GM04503 (cell line): ENCODE measurements around the gene RAB10.
"Not testable (repeated sequence)": the region's sequence is repeated elsewhere in the genome, so short reads cannot be mapped to it uniquely, and the experiment has no call there.

Experiments
- DNase-seq: peaks from one replicate; pipeline ENCODE4 v3.0.0-alpha.2; 2012; ENCODE audit warnings: low read depth

The RAB10 gene

DNA sequence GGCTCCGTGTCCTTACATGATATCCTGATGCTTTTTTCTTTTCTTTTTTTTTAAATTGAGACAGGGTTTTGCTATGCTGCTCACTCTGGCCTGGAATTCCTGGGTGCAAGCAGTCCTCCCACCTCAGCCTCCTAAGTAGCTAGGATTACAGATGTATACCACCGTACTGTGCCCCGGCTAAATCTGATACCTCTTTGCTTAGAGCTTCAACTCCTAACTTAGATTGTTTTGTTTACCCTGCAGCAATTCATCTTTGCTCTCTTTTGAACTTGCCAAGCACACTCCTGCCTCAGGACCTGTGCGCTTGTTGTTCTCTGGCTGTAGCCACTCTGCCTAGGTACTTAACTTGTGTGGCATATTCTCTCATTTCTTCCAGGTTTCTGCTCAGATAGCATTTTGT lies 24.5 kb downstream of the RAB10 start:
- DNase-seq = no peak

DNA sequence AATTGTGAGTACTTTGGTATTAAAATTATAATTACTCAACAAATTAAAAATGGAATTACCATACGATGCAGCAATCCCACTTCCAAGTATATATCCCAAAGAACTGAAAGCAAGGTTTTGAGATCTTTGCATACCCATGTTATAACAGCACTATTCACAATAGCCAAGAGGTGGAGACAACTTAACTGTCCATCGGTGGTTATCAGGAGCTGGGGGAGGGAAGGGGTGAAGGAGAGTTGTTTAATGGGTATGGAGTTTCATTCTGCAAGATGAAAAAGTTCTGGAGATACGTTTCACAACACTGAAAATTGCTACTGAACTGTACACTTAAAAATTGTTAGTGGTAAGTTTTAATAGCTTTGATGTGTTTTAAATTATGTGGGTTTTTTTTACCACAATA lies 25.7 kb downstream of the RAB10 start:
- DNase-seq = no peak

DNA sequence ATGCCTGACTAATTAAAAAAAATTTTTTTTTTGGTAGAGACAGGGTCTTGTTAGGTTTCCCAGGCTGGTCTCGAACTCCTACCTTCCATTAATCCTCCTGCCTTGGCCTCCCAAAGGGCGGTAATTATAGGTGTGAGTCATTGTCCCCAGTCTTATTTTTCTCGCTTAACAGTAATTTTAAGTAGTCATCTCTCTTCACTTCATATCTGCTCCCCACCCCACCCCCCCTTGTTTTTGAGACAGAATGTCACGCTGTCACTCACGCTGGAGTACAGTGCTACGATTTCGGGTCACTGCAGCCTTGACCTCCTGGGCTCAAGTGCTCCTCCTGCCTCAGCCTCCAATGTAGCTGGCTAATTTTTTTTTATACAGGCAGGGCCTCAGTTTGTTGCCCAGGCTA lies 27.7 kb downstream of the RAB10 start:
- DNase-seq = no peak

DNA sequence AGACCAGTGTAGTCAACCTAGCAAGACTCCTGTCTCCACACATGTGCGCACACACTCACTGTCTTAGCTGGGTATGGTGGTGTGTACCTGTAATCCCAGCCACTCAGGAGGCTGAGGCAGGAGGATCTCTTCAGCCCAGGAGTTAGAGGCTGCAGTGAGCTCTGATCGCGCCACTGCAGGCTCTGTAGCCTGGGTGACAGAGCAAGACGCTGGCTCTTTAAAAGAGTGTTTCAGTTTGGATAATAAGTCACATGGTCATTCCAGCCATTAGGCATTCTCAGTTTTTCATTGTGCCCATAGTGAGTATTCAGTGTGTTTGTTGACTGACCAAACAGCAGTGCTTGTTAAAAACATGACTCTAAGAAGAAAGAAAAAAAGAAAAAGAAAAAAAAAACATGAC lies 31.0 kb downstream of the RAB10 start:
- no peak for DNase-seq

DNA sequence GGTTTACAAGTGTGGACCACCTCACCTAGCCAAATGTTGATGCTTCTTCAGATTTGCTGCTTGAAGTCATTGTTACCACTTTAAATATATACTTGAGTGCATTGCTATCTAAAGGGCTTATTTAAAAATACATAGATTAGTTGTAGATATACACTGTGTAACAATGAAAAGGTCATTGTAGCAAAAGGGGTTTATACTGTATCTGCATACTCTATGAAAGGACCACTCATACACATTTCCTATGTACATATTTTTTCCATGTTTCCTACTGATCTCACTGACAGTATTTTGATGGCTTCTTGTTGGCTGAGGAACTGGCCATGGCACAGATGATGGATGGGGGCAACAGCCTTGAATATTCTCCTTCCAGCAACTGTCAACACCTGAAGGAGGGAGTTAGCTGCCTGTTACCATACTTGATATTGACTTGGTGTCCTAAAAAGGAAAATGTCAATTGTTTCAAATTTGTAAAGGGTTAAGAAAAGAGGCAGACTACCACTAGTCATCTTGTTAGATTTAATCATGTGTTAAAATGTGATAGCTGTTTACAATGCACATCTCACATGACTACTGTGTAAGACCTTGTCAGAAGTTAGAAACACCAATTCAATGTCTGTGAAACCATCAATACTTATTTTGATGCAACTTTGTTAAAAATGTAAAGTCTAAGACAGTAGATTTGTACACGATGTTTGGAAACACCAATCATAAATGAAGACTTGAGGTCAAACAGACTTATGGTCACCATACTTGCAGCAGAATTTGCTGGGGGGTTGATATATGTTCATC lies 33.5 kb downstream of the RAB10 start:
- no peak for DNase-seq

DNA sequence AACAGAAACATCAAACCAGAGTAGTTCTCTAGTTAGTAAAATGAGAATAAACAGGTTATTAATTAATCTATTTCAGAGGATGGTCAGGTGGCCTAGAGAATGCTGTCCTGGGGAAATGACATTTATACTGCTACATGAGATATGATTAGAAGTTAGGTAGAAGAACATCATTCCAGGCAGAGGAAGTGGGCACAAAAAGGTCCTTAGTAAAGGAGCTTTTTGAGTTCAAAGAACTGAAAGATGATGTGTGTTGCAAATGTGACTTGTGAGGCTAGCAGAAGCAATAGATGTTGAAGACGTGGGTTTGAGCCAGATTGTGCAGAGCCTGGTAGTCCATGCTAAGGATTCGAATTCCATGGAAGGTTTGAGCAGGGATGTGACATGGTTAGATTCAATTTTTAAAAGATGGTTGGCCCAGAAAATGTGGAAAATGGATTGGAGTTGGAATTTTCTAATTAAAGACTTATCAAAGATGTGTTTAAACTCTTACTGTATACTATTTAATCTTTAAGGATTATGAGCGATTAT lies 34.2 kb downstream of the RAB10 start:
- DNase-seq = no peak

DNA sequence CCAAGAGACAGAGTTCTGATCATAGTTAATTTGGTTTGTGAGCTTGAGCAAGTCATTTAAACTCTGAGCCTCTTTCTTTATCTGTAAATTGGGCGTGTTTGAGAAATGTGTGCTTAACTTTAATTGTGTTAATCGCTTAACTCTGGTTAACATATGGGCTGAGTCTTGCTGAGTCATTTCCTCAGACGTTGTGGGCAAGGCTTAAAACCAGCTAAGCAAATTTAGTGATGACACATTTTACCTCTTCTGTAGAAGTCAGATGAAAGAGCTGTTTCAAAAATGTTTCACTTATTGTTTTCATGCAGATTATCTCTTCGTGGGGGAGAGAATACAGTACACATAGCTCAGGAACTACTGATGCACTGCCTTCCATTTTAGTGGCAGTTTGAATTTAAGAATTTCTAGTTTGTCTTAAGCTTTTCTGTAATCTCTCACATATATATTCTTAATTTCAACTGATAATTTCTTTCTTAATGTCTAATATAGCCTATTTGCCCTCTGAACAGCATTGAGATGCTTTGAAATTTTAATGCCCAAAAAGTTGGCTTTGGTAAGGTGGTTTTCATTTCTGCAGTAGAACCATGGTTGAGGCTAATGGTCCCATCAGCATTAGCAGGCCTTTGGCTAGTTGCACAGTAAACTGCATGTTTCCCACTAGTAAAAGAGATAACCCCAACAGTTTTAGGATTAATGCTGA lies 34.9 kb downstream of the RAB10 start:
- DNase-seq = peak; percentile 45

DNA sequence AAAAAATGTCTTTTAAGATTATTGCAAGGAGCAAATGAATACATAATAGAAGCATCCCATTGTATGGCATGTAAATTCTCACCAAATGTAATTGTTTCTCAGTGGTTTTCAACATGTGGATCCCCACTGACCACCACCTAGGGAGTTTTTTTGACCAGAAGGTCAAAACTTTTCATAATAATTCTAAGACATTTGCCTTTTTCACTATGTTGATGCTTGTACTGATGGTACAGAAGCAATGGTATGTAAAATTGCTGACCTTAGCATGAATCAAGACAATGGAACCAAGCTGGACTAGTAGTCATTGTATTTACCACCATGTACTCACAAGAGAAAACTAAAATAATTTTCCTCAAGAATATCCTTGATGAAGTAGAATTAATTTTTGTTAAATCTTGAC lies 36.8 kb downstream of the RAB10 start:
- DNase-seq = no peak

DNA sequence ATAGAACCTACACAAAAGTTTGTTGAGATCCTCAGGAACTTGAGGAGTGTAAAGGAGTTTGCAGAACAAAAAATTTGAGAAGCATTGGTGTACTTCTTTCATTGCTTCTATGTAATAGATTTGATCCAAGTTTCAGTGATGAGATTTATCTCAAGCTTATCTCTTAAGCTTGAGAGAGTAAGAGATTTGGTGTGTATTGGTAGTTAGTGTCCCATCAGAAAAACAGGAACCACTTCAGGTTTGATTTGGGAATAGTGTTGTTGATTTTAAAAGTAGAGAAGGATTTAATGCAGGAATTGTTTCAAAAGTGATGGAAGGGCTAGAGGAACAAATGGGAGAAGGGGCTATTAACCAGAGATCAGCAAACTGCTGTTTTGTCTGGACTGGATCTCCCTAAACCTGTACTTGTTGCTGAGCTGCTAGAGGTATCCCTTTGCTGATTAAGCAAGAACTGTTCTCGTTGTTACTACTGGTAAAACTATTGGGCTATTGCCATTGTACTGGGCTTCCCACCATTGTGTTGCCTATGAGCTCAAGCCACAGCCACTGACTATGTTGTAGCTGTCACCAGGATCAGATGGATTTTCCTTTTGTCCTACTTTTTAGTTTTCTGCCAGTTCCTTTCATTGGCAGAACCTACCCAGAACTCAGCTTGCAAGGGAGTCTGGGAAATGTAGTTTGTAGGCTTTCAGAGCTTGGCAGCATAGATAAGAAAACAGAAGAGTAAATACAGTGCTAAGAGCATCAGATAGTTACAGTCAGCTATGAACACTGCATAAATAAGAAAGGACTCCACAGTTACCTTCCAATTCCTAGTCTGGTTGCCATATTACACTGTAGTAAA lies 39.3 kb downstream of the RAB10 start:
- DNase-seq = no peak

DNA sequence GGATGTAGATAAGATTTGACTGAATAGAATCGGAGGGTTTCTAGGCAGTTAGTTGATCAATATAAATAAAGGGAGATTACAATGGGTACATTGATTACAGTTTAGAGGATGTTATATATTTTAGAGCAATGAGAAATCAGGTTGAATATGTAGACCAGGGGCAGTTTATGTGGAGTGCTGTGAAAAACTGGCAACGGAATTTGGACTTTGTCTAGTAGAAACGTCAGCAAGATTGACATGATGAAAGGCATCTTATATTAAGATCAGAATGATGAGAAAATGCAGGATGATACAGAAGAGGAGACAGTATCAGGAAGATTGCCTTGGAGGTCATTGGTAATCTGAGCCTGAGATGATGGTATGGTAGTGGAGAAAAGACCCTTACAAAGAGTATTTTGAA lies 39.9 kb downstream of the RAB10 start:
- DNase-seq = no peak

DNA sequence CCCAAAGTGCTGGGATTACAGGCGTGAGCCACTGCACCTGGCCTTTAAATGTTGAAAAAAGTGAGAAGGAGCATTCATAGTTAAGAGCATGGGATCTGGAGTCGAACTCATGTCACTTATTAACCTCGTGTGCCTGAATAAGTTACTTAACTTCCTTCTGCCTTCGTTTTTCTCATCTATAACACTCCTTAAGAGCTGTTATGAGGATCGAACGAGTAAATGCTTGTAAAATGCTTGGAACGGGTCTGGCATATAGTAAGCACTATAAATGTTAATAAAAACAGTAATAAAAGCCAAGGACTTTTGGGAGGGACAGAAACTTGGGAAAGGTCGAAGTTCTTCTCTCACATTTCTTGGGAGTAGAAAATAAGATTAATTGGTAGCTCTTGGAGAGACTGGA lies 40.8 kb downstream of the RAB10 start:
- DNase-seq = no peak

DNA sequence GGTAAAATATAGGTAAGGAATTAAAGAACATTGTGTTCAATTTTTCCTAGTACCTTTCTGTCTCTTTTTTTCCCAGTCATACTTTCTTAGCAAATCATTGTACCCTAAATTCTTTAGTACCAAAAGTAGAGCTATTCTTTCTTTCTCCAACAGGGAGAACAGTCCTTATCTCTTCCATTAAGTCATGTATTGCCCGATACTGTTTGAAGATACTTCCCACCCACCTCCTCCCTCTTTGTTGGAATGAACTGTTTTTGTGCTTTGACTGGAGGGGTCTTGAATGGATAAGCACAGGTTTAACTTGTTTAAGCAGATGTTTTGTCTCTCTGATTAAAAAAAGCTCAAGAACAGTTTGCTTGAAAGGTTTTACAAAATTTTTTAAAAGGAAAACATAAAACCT lies 41.3 kb downstream of the RAB10 start:
- DNase-seq = no peak

DNA sequence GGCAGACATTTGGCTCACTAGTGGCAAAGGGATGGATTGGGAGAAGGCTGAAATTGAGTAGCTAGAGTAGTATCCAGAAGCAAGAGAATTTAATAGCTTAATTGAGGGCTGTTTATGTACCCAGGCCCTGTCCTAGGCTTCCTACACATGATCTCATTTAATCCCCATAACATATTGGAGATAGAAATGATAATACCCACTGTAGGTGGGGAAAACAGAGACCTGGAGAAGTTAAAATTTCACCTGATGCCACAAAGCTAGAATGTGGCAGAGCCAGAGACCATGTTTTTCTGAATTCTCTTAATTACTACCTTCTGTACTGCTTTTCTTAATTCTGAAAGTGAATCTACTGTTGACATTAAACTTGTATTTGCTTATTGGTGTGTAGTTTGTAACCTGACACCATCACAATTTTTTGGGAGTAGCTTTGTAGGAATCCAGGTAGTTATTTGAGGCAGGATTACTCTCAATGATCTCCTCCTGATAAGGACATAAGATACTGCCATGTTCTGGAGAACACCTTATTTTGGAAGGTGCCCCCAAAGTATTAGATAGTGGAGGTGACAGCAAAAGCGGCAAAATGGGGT lies 42.2 kb downstream of the RAB10 start:
- DNase-seq = no peak

DNA sequence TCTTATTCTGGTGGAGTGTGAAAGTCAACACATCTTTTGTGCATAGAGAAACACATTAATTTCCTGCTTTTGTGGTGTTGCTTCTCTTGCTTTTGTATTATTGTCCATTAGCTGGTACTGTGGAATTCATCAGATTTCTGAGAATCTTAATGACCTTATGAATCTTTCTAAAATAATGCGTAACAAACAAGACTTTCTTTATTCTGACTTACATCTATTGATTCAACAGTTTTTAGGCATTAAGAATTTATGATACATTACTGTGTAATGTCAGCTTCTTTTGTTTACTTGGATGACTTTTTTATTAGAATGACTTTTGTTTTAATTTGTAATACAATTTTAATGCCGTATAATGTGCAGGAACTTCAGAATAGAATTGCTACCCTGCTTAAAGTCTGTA lies 43.4 kb downstream of the RAB10 start:
- no peak for DNase-seq

DNA sequence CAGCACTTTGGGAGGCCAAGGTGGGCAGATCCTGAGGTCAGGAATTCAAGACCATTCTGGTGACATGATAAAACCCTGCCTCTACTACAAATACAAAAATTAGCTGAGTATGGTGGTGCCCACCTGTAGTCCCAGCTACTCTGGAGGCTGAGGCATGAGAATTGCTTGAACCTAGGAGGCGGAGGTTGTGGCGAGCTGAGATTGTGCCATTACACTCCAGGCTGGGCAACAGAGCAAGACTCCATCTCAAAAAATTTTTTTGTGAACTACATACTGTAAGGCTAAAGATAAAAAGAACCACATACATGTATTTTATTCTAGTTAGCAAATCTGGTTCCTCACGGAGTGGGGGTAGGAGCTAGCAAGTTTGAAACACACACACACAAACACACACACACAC lies 45.1 kb downstream of the RAB10 start:
- DNase-seq = no peak

DNA sequence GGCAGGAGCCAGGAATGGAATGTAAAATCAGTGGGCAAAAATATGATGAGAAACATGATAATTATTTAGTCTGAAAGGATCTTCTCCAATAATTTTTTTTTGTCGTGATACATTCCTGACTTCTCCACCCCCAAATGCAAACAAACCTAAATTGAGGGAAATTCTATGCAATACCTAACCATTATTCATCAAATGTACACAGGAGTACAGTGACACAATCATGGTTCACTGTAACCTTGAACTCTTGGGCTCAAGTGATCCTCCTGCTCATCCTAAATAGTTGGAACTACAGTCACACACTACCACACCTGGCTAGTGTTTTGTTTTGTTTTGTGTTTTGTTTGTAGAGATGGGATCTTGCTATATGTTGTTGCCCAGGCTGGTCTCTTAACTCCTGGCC lies 46.5 kb downstream of the RAB10 start:
- DNase-seq = no peak

DNA sequence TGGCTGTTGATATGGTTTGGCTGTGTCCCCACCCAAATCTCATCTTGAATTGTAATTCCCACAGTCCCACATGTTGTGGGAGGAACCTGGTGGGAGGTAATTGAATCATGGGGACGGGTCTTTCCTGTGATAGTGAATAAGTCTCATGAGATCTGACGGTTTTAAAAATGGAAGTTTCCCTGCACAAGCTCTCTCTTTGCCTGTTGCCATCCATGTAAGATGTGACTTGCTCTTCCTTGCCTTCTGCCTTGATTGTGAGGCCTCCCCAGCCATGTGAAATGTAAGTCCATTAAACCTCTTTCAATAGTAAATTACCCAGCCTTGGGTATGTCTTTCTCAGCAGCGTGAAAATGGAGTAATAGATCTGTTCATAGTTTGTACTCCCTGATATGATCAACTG lies 47.0 kb downstream of the RAB10 start:
- DNase-seq = not testable (repeated sequence)

DNA sequence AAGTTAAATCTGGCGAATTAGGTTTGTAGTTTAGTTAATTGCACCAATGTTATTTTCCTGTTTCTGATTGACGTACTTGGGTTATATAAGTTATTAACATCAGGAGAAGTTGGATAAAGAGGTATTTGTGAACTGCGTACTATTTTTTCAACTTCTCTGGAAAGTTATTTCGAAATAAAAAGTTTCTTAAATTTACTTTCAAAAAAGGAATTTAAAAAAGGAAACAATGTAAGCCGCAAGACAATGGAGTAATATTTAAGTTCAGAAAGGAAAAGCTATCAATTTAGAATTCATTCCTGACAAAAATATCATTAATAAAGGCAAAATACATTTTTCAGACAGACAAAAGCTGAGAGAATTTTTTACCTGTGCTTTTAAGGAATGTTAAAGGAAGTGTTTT lies 47.7 kb downstream of the RAB10 start:
- DNase-seq = no peak

DNA sequence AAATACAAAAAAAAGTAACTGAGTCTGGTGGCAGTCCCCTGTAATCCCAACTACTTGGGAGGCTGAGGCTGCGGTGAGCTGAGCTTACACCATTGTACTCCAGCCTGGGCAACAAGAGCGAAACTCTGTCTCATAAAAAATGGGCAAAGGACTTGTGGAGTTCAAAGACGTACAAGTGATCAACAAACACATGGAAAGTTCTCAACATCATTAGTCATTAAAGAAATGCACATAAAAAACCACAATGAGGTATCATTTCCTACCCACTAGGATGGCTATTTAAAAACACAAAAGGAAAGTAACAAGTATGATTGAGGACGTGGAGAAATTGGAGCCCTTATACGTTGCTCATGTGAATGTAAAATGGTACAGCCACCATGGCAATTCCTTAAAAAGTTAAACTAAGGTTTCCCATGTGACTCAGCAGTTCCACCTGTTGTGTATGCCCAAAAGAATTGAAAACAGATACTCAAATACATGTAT lies 52.3 kb downstream of the RAB10 start:
- peak; percentile 21 for DNase-seq

DNA sequence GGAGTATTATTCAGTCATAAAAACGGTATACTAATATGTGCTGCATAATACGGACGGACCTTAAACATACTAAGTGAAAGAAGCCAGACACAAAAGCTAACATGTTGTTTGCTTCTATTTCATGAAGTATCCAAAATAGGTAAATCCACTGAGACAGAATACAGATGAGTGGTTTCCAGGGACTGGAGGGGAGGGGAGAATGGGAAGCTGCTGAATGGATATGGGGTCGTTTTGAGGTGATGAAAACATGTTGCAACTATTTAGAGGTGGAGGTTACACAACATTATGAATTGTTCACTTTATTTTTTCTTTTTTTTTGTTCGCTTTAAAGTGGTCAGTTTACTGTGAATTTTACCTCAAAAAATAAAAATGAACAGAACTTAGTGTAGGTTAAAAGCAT lies 52.9 kb downstream of the RAB10 start:
- DNase-seq = no peak

DNA sequence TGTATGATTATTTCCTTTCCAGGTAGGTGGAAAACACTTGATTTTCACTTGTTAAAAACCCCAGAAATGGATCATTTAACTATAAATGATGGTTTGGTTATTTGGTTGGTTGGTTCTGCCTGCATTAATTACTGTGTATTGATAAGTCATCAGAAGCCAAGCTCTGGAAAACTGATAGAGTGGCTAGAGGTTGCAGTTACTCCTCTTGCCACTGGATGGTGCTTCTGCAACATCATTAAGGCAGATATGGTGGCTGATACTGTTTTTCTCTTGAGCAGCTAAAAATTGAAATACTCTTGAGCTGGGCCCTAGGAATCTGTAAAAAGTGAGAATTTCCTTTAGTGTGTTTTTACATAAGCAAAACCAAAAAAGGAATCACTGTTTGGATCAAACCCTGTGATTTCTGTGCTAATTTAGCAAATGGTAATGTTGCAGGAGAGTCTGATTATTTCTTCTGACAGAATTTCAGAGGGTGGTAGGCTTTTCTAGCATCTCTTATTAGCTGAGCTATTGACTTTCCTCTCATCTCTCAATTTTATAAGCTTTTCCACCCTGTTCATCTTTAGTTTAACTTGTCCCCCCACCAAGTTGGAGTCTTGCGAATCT lies 54.3 kb downstream of the RAB10 start:
- no peak for DNase-seq

DNA sequence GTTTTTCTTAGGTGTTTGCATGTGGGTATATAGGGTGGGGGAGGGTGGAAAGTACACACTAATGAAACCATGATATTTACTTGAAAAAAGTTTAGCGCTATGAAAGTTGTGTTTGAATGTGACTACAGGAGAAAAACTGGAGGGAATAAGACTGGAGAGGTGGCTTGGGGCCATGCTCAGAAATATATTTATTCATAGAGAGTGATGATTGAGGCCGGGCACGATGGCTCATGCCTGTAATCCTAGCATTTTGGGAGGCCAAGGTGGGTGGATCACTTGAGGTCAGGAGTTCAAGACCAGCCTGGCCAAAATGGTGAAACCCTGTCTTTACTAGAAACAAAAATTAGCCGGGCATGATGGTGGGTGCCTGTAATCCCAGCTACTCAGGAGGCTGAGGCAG lies 55.0 kb downstream of the RAB10 start:
- not testable (repeated sequence) for DNase-seq
